Gastroesophageal sphincter (tissue), 3 donors: ENCODE measurements around the gene ANXA4.

Source experiments
- CTCF ChIP-seq, 4 experiments: fragments of 200-600 bp in 2 of 4; fragments of 450-650 bp in 2 of 4; sonication (generic) in 1 of 4; IDR thresholded peaks; one replicate each; pipeline ENCODE4 v1.5.1; 2017 to 2019; ENCODE audit warnings: antibody characterized with exemption in 4 of 4, mild to moderate bottlenecking in 2 of 4, moderate library complexity in 2 of 4
- EP300 ChIP-seq: sonication (generic); formaldehyde crosslinking; IDR thresholded peaks from one replicate; pipeline ENCODE4 v1.6.1; 2017; ENCODE audit warnings: antibody characterized with exemption, mild to moderate bottlenecking
- POLR2A ChIP-seq, 2 donors: fragments of 450-650 bp; IDR thresholded peaks; one replicate each; pipeline ENCODE4 v1.6.1; 2017; ENCODE audit warnings: antibody characterized with exemption in 2 of 2, mild to moderate bottlenecking in 2 of 2, moderate library complexity in 1 of 2
- POLR2AphosphoS5 ChIP-seq: sonication (generic); formaldehyde crosslinking; IDR thresholded peaks from one replicate; pipeline ENCODE4 v1.6.1; 2017; ENCODE audit warnings: antibody characterized with exemption

GRCh38 chr2:69700381-69700780 is 41.6 kb upstream of the ANXA4 start:
- TF ChIP-seq POLR2A (IDR thresholded peaks at IDR 0.05) (no peak), CTCF (IDR thresholded peaks at IDR 0.05) (no peak), EP300 (no peak), POLR2AphosphoS5 (no peak)
